ENCODE measurements around the gene NELFA.
"Not testable (repeated sequence)": the region's sequence is repeated elsewhere in the genome, so short reads cannot be mapped to it uniquely, and the experiment has no call there.

The NELFA gene

DNA sequence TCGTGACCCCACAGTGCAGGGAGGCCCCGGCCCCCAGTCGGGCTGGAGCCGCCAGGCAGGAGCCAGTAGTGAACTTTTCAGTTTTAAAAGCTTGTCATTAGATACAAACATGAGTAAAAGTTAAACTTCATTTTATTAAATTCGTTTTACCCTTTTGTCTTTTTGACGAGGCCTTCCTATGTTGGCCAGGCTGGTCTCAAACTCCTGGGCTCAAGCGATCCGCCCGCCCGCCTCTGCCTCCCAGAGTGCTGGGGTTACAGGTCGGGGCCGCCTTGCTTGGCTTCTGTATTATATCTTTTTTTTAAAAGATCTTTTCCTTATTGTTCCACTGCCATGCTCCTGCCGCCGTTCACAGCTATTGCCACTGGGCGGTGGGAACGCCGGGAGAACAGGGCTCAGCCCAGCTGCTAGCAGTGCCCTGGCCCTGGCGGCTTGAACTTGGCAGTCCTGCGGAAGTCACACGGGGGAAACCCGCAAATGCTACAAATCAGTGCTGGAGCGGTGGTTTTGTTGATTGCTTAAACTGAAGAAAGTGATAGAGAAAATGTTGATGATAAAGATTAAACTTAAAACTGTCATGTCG is 968 bp upstream of the NELFA start:
- TF ChIP-seq, protein P1, sequence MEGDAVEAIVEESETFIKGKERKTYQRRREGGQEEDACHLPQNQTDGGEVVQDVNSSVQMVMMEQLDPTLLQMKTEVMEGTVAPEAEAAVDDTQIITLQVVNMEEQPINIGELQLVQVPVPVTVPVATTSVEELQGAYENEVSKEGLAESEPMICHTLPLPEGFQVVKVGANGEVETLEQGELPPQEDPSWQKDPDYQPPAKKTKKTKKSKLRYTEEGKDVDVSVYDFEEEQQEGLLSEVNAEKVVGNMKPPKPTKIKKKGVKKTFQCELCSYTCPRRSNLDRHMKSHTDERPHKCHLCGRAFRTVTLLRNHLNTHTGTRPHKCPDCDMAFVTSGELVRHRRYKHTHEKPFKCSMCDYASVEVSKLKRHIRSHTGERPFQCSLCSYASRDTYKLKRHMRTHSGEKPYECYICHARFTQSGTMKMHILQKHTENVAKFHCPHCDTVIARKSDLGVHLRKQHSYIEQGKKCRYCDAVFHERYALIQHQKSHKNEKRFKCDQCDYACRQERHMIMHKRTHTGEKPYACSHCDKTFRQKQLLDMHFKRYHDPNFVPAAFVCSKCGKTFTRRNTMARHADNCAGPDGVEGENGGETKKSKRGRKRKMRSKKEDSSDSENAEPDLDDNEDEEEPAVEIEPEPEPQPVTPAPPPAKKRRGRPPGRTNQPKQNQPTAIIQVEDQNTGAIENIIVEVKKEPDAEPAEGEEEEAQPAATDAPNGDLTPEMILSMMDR (IDR thresholded peaks at IDR 0.05; ENCODE audit: insufficient read depth, low read depth, low read length, missing control alignments) = no peak
- peak overlapping the region; percentile 93 for H3K4me3 ChIP-seq (ENCODE audit: low read depth, low read length)
- DNase-seq (ENCODE audit: low read depth) = peak; percentile 68

DNA sequence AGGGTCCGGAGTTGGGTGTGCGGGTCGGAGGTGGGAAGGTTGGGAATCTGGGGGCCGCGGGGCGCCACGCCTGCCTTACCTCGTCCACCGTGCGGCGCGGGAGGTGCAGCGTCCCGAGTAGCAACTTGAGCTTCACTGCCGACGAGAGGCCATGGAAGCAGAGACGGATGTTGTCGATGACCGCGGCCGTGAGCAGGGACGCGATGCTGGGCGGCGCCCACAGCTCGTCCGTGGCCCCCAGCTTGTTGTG is 178 bp downstream of the NELFA start:
- TF ChIP-seq, protein P1 (IDR thresholded peaks at IDR 0.05; ENCODE audit: insufficient read depth, low read depth, low read length, missing control alignments) = no peak
- DNase-seq (ENCODE audit: low read depth) = no peak

DNA sequence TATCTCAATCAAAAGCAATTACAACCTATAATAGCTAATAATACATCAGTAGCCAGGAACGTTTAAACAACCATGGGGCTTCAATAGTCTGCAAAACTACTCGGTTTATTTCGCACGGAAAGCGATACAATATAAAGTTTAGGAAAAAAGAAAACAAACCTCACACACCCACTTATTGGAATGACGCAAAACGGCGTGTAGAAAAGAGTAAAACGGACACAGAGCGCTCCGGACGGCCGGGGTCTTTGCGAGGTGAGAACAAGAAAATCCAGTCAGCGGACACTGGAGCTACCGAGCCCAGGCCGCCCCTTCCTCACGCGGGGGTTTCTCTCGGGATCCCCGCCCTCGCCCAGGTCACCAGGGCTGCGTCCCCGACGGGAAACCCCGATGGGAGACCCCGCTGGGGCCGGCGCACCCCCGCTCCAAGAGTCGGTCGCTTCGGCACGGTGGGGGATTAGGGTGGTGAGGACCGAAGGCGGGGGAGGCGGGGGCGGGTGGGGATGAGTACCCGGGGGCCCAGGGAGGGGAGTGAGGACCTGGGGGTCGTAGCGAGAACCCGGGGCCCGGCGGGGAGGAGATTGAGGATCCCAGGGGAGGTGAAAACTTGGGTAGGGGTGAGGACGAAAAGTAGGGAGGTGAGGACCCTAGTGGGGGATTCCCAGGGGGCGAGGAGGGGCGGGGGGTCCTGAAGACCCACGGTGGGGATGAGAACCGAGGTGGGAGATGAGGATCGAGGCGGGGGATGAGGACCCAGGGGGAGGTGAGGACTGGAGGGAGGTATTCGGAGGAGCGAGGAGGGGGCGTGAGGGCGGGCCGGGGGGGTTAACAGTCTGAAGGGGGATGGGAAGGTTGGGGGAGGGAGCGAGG is 737 bp downstream of the NELFA start:
- TF ChIP-seq, protein P1 (IDR thresholded peaks at IDR 0.05; ENCODE audit: insufficient read depth, low read depth, low read length, missing control alignments) = no peak
- H3K4me3 ChIP-seq (ENCODE audit: low read depth, low read length) = peak overlapping the region; percentile 93
- DNase-seq (ENCODE audit: low read depth) = no peak

More for the DNA sequence above, 178 bp downstream of the NELFA start:
- peak overlapping the region; percentile 93 for H3K4me3 ChIP-seq (ENCODE audit: low read depth, low read length)

DNA sequence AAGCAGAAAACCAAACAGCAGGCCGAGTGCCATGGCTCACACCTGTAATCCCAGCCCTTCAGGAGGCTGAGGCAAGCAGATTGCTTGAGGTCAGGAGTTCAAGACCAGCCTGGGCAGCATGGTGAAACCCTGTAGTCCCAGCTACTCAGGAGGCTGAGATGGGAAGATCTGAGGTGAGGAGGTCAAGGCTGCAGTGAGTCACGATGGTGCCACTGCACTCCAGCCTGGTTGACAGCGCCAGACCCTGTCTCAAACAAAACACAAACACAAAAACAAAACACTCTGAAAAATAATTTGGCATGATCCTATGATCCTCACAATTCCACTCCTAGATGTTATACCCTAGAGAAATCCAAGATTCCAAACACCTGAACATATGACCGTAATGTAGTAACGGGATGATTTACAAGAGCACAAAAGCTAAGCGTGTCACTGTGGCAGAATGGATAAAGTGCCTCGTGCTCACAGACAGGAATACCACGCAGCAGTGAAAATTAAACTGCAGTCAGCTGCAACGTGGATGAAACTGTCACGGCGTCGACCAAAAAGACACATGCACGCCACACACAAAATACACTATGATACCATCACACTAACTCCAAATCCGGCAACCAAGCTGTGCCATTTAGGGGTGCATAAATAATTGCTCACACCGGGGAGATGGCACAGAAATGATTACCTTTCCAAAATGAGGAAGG is 1.7 kb downstream of the NELFA start:
- TF ChIP-seq, protein P1 (IDR thresholded peaks at IDR 0.05; ENCODE audit: insufficient read depth, low read depth, low read length, missing control alignments) = no peak
- no peak for DNase-seq (ENCODE audit: low read depth)
- peak overlapping the region; percentile 93 for H3K4me3 ChIP-seq (ENCODE audit: low read depth, low read length)

DNA sequence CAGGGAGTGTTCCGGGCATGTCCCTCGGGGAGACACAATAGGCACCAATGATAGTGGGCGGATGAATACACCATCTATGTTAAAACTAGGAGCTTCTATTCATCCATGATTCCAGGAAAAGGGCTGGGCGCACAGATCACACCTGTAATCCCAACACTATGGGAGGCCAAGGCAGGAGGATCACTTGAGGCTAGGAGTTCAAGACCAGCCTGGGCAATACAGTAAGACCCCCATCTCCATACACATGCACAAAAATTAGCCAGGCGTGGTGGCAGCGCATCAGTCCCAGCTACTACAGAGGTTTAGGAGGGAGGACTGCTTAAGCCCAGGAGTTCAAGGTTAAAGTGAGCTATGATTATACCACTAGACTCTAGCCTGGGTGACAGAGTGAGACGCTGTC is 2.4 kb downstream of the NELFA start:
- TF ChIP-seq, protein P1 (IDR thresholded peaks at IDR 0.05; ENCODE audit: insufficient read depth, low read depth, low read length, missing control alignments) = no peak
- DNase-seq (ENCODE audit: low read depth) = no peak

DNA sequence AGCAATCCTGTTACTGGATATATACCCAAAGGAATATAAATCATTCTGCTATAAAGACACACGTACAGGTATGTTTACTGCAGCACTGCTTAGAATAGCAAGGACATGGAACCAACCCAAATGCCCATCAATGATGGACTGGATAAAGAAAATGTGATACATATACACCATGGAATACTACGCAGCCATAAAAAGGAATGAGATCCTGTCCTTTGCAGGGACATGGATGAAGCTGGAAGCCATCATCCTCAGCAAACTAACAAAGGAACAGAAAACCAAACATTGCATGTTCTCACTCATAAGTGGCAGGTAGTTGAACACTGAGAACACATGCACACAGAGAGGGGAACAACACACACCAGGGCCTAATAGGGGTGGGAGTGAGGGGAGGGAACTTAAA is 5.4 kb downstream of the NELFA start:
- H3K4me3 ChIP-seq (ENCODE audit: low read depth, low read length); DNase-seq (ENCODE audit: low read depth): not testable (repeated sequence)

More for the DNA sequence above, 2.4 kb downstream of the NELFA start:
- H3K4me3 ChIP-seq (ENCODE audit: low read depth, low read length) = no peak overlapping the region

DNA sequence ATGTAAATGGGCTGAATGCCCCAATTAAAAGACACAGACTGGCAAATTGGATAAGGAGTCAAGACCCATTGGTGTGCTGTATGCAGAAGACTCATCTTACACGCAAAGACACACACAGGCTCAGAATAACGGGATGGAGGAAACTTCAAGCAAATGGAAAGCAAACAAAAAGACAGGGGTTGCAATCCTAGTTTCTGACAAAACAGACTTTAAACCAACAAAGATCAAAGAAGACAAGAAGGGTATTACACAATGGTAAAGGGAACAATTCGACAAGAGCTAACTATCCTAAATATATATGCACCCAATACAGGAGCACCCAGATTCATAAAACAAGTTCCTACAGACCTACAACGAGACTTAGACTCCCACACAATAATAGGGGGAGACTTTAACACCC is 9.5 kb downstream of the NELFA start:
- H3K4me3 ChIP-seq (ENCODE audit: low read depth, low read length); DNase-seq (ENCODE audit: low read depth): not testable (repeated sequence)

Data from GM12865 (cell line).